HCT116 (cell line): ENCODE measurements around the gene AK4. TPM values are rescaled to one million over a fixed set of nuclear protein-coding genes. Genes with fewer than 3 reads are reported as not detected.

Experiments used
- ATAC-seq: fragments of 200-7000 bp; cut with Tn5 transposase; 2 replicates; pipeline ENCODE4 v1.9.1; 2020; ENCODE audit warnings: mild to moderate bottlenecking, moderate library complexity
- BruUV-seq: library from RNA; stranded (reverse); fragments of 400-500 nt; replicated peaks from 2 replicates; lab custom pipeline; 2021; lab: Mats Ljungman, UMichigan
- CTCF ChIA-PET: fragments of 300-600 bp; sonication (Branson Sonifier 250); formaldehyde crosslinking; loops from one replicate; lab custom pipeline; 2021; ENCODE audit warnings: antibody characterized with exemption; lab: Charles Lee
- POLR2A ChIA-PET: fragments of 300-600, 350-600 bp; sonication (Branson Sonifier 250); formaldehyde crosslinking; loops from one replicate; lab custom pipeline; 2021; ENCODE audit warnings: antibody characterized with exemption; lab: Charles Lee
- RAD21 ChIA-PET, 2 experiments: fragments of 300-600 bp; sonication (Branson Sonifier 250); formaldehyde crosslinking; loops; one replicate each; lab custom pipeline; 2023; ENCODE audit warnings: low total read pairs in 2 of 2; ENCODE audit not compliant: uncharacterized antibody in 2 of 2, unreplicated experiment in 2 of 2, low non-redundant PET in 1 of 2; lab: Charles Lee
- DNase-seq: peaks from one replicate; pipeline ENCODE4 v3.0.0-alpha.2; 2010; ENCODE audit warnings: low read depth, low spot score
- H2AFZ ChIP-seq: fragments of 200-600 bp; shearing (Covaris generic), sonication (generic); 2 replicates; pipeline ENCODE4 v1.6.1; 2017; ENCODE audit warnings: low read depth, mixed run types, mixed read lengths, antibody characterized with exemption, low read length; ENCODE audit not compliant: poor library complexity, severe bottlenecking
- H3K27ac ChIP-seq: 2 replicates; pipeline ENCODE4 v1.5.1; 2012; ENCODE audit warnings: low read depth, low read length
- H3K27me3 ChIP-seq: fragments of 200-600 bp; sonication (generic); 2 replicates; pipeline ENCODE4 v1.6.1; 2016; ENCODE audit warnings: mixed run types, low read length, mixed read lengths; ENCODE audit not compliant: insufficient read depth
- H3K36me3 ChIP-seq, 2 experiments: fragments of 200-500 bp in 1 of 2; fragments of 200-600 bp in 1 of 2; sonication (Bioruptor generic) in 1 of 2; sonication (generic) in 1 of 2; 2 replicates each; pipeline versions ENCODE4 v1.5.1 to v1.6.1; 2014 to 2016; ENCODE audit warnings: low read length in 2 of 2, inconsistent platforms in 1 of 2, mixed read lengths in 1 of 2, mixed run types in 1 of 2; ENCODE audit not compliant: insufficient read depth in 2 of 2, control insufficient read depth in 1 of 2
- H3K4me1 ChIP-seq, 2 experiments: fragments of 200-600 bp in 1 of 2; sonication (generic) in 1 of 2; 2 replicates each; pipeline versions ENCODE4 v1.5.1 to v1.6.1; 2012 to 2017; ENCODE audit warnings: low read length in 2 of 2, inconsistent platforms in 1 of 2, mild to moderate bottlenecking in 1 of 2, mixed read lengths in 1 of 2, mixed run types in 1 of 2, moderate library complexity in 1 of 2; ENCODE audit not compliant: insufficient read depth in 2 of 2, control insufficient read depth in 1 of 2
- H3K4me2 ChIP-seq: fragments of 200-600 bp; sonication (generic); 2 replicates; pipeline ENCODE4 v1.6.1; 2017; ENCODE audit warnings: mixed run types, low read length, mixed read lengths
- H3K4me3 ChIP-seq, 2 experiments: fragments of 200-600 bp in 1 of 2; sonication (generic) in 1 of 2; replicated peaks in 1 of 2; 2 replicates each; pipeline ENCODE4 v1.5.1; 2011 to 2016; ENCODE audit warnings: low read length in 2 of 2, control low read depth in 1 of 2, low read depth in 1 of 2, mild to moderate bottlenecking in 1 of 2, mixed read lengths in 1 of 2, mixed run types in 1 of 2
- H3K79me2 ChIP-seq: fragments of 200-600 bp; sonication (generic); 2 replicates; pipeline ENCODE4 v1.6.1; 2017; ENCODE audit warnings: mild to moderate bottlenecking, mixed run types, low read length, moderate library complexity, mixed read lengths; ENCODE audit not compliant: insufficient read depth
- H3K9ac ChIP-seq: fragments of 200-600 bp; sonication (generic); 2 replicates; pipeline ENCODE4 v1.6.1; 2016; ENCODE audit warnings: low read length, mixed read lengths
- H3K9me2 ChIP-seq: fragments of 200-600 bp; sonication (generic), shearing (Covaris generic); 2 replicates; pipeline ENCODE4 v1.6.1; 2017; ENCODE audit warnings: mixed run types, mild to moderate bottlenecking, moderate library complexity; ENCODE audit not compliant: insufficient read depth
- H3K9me3 ChIP-seq, 2 experiments: fragments of 200-500 bp in 1 of 2; fragments of 200-600 bp in 1 of 2; sonication (Bioruptor generic) in 1 of 2; sonication (generic) in 1 of 2; 2 replicates each; pipeline ENCODE4 v1.6.1; 2014 to 2017; ENCODE audit warnings: low read length in 2 of 2, mixed read lengths in 2 of 2, inconsistent platforms in 1 of 2, low read depth in 1 of 2, mild to moderate bottlenecking in 1 of 2, mixed run types in 1 of 2, moderate library complexity in 1 of 2; ENCODE audit not compliant: control insufficient read depth in 1 of 2, insufficient read depth in 1 of 2
- H4K20me1 ChIP-seq: fragments of 200-600 bp; sonication (generic), shearing (Covaris generic); 2 replicates; pipeline ENCODE4 v1.6.1; 2017; ENCODE audit warnings: mixed run types, mild to moderate bottlenecking, moderate library complexity; ENCODE audit not compliant: insufficient read depth
- CEBPB ChIP-seq: IDR thresholded peaks from 2 replicates; pipeline ENCODE4 v1.6.1; 2012; ENCODE audit warnings: low read depth
- EGR1 ChIP-seq: IDR thresholded peaks from 2 replicates; pipeline ENCODE4 v1.6.1; 2012; ENCODE audit warnings: low read depth
- FOSL1 ChIP-seq: IDR thresholded peaks from 2 replicates; pipeline ENCODE4 v1.6.1; 2012; ENCODE audit warnings: low read depth
- SP1 ChIP-seq: IDR thresholded peaks from 2 replicates; pipeline ENCODE4 v1.6.1; 2012; ENCODE audit warnings: low read depth
- SRF ChIP-seq: IDR thresholded peaks from 2 replicates; pipeline ENCODE4 v1.6.1; 2012; ENCODE audit warnings: low read depth
- TCF7L2 ChIP-seq: IDR thresholded peaks from 2 replicates; pipeline ENCODE4 v1.7.0; 2011; ENCODE audit warnings: borderline replicate concordance, inconsistent platforms; ENCODE audit not compliant: insufficient read depth, insufficient read length; ENCODE audit errors: extremely low read depth
- intact Hi-C: fragments of 100-400 bp; cut with micrococcal nuclease; formaldehyde crosslinking; loops from 2 replicates; pipeline ENCODE4 v1.10.0; 2022
- total RNA-seq: library from RNA; stranded (reverse); gene quantifications from one replicate; pipeline ENCODE4 v1.2.1, GENCODE V29; 2021; ENCODE audit not compliant: unreplicated experiment
- TF ChIP-seq, protein P1 (sequence below), 3 experiments: fragments of 200-600 bp in 1 of 3; sonication (generic) in 1 of 3; IDR thresholded peaks in 2 of 3; conservative IDR thresholded peaks in 1 of 3; 2 replicates each; pipeline ENCODE4 v1.5.1; 2012 to 2017; ENCODE audit warnings: low read depth in 2 of 3, low read length in 2 of 3, antibody characterized with exemption in 1 of 3, borderline replicate concordance in 1 of 3, control low read depth in 1 of 3, mild to moderate bottlenecking in 1 of 3, mixed read lengths in 1 of 3, mixed run types in 1 of 3, moderate library complexity in 1 of 3; ENCODE audit not compliant: insufficient read depth in 1 of 3
- TF ChIP-seq, protein P2 (sequence below): IDR thresholded peaks from 2 replicates; pipeline ENCODE4 v1.6.1; 2012

AK4 gene
- total RNA-seq, 1 experiment from 2014 or later, result 51.5 TPM

DNA sequence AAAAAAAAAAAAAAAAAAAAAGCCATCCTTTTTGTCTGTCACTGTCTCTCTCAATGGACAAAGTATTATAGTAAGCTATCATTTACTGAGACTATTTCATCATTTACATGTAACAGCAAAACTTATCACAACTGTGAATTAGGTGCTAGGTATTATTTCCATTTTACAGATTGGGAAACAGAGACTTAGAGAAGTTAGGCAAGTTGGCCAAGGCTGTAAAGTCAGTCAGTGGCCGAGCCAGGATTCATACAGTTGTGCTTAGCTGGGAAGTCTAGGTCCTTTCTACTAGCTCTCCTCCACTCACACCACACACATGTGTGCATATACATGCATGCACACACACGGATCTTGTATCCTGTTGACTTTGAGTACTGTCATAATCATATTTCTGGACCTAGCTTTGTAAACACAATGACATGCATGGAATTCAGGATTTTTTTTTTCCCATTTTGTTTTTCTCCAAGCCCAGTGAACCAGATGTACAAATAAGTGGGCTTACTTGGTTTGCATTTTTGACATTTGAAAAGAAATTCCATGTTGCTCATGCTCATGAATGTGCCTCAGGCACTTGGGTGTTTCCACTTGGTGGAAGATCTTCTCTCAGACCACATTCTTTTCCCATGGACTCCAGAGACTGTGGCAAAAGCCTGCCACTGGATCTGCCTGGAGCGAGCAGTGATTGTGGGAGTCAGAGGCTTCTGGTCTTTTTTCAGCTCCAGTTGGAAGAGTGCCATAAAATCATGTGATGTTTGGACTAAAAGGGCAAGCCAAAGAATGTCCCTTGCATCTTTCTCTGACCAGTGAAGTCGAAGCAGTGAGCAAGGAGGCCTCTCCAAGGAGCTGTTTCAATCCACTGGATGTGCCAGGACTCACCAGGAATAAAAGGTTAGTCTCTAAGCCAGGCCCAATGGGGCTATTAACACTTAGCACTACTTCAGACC lies 99.7 kb downstream of the AK4 start:
- no peaks in the 10 kb centered on the region for H3K9me2 ChIP-seq
- RAD21 ChIA-PET, result no interaction called here
- CTCF ChIA-PET, result interaction anchor here (0.6 to 1.7 kb wide), 2 partner anchors 11 to 1158 kb away, joined by 3 to 4 read pairs; no protein-coding TSS in a partner anchor
- ATAC-seq (no peak), DNase-seq (no peak)
- no peak overlapping the region for H3K9ac ChIP-seq
- TF ChIP-seq SRF, result no peak
- TF ChIP-seq CEBPB, result no peak
- TF ChIP-seq TCF7L2, result no peak
- TF ChIP-seq FOSL1, result no peak
- TF ChIP-seq, protein P1, sequence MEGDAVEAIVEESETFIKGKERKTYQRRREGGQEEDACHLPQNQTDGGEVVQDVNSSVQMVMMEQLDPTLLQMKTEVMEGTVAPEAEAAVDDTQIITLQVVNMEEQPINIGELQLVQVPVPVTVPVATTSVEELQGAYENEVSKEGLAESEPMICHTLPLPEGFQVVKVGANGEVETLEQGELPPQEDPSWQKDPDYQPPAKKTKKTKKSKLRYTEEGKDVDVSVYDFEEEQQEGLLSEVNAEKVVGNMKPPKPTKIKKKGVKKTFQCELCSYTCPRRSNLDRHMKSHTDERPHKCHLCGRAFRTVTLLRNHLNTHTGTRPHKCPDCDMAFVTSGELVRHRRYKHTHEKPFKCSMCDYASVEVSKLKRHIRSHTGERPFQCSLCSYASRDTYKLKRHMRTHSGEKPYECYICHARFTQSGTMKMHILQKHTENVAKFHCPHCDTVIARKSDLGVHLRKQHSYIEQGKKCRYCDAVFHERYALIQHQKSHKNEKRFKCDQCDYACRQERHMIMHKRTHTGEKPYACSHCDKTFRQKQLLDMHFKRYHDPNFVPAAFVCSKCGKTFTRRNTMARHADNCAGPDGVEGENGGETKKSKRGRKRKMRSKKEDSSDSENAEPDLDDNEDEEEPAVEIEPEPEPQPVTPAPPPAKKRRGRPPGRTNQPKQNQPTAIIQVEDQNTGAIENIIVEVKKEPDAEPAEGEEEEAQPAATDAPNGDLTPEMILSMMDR (IDR thresholded peaks at IDR 0.05 in 2 of 3, conservative IDR thresholded peaks at IDR 0.05 in 1 of 3; ENCODE audit: borderline replicate concordance in 1 of 3, insufficient read depth in 1 of 3, low read depth in 2 of 3, low read length in 2 of 3), result no peak
- TF ChIP-seq, protein P2, sequence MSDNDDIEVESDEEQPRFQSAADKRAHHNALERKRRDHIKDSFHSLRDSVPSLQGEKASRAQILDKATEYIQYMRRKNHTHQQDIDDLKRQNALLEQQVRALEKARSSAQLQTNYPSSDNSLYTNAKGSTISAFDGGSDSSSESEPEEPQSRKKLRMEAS, result no peak
- TF ChIP-seq EGR1, result no peak
- TF ChIP-seq SP1, result no peak
- H3K4me1 ChIP-seq, result no peaks in the 10 kb centered on the region
- POLR2A ChIA-PET, result no interaction called here
- no peak overlapping the region for H3K4me3 ChIP-seq
- no peaks in the 10 kb centered on the region for H4K20me1 ChIP-seq
- H3K4me2 ChIP-seq, result no peak overlapping the region
- H2AFZ ChIP-seq, result no peak overlapping the region
- no peaks in the 10 kb centered on the region for H3K79me2 ChIP-seq
- no peak overlapping the region for H3K27ac ChIP-seq
- H3K27me3 ChIP-seq, result no peaks in the 10 kb centered on the region
- no peaks in the 10 kb centered on the region for H3K36me3 ChIP-seq
- H3K9me3 ChIP-seq, result no peaks in the 10 kb centered on the region
- intact Hi-C loops, result no loop called here
- BruUV-seq, result no TSS peak
